ENCODE measurements around the gene RABGGTA. TPM values are rescaled to one million over a fixed set of nuclear protein-coding genes. Genes with fewer than 3 reads are reported as not detected.
A peak's percentile ranks its signal among the peaks of the same experiment; 100 is the strongest.

RABGGTA gene
- total RNA-seq, 1 donor from 2014 or later, result 10.7 TPM

DNA sequence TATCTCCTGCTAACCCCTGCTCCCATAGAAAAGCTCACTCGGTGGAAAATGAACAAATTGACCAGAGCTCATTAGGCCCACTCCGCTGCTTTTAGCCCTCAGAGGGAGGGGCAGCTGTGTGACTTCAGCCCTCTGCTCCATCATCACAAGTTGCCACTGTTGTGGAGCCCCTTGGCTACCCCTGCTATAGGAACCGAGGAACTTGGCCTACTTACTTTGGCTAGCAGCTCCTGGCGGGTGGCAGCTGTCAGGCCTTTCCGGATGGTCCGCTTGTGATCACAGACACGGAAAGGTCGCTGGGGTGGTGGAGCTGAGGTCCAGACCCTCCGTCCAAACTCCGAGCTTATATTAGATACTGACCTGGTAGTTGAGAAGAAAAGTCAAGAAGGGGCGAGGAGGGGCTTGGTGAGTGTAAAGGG is 35.8 kb upstream of the RABGGTA start:
- no peak for DNase-seq (ENCODE audit: low read depth in 2 of 2)

DNA sequence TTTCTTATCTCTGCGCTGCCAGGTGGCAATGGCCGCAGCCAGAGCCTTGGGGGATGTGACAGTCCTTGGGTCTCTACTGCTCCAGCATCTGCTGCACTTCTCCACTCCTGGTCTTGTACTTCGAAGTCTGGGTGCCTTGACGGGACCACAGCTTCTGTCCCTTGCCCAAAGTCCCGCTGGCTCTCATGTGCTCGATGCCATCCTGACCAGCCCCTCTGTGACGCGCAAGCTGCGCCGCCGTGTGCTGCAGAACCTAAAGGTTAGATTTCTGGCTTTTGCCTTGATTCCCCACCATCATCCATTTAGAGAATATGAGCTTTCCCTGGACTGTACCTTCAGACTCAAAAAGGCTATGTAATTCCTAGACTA is 32.6 kb upstream of the RABGGTA start:
- DNase-seq (ENCODE audit: low read depth in 2 of 2), result no peak

DNA sequence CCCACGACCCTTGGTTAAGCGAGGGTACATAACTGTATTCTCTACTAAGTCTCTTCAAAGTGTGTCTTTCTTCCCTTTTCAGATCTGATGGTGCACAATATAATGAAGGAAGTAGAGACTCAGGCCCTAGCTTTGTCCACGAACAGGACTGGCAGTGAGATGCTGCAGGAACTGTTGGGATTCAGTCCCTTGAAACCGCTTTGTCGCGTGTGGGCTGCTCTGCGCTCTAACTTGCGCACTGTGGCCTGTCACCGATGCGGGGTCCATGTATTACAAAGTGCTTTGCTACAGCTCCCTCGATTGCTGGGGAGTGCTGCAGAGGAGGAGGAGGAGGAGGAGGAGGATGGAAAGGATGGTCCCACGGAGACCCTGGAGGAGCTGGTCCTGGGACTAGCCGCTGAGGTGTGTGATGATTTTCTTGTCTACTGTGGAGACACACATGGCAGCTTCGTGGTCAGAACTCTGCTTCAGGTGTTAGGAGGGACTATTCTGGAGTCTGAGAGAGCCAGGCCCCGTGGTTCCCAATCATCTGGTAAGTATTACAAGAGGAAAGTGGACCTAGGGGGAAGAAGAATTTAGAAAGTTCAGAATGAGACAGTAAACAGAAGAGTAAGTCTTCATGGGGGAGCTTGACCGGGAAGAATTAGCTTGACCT is 29.1 kb upstream of the RABGGTA start:
- no peak for DNase-seq (ENCODE audit: low read depth in 2 of 2)

DNA sequence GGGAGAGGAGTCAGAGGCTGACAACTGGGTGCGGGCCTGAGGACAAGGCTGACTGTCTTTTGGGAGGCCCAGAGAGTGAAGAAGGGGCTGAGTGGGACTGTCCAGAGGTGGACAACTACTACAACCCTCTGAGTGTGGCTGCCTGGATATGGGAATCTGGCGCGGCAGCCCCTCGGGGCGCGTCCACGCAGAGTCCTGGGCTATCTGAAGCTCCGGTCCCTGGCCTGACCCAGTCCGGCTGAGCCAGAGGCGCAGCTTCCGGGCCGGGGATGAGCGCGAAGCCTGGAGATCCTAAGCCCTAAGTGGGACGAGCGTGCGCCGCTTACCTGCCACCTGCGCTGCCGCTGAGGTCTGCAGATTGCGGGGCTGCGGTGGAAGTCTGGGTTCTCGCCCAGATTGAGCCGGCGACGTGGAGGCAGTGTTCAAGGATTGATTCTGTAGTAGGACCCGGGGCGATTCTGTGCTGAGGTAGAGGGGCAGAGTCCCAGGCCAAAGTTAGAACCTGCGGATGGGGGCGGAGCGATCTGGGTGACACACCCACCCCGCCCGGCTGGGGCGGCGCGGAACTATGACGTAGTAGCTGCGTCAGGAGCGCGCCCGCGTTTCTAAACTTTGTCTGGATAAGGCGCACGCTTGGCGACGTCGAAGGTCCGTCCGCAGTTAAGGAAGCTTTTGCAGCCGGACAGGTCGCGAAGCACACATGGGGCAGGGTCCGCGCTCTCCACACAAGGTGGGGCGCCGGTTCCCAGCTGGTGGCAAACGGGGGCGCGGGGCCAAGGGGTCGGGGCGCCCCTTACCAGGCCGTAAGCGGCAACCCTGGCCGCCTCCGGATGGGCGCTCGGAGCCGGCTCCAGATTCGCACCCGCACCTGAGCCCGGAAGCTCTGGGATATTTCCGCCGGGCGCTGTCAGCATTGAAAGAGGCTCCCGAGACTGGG is 28.1 kb upstream of the RABGGTA start, which contains the start of the genes DHRS1 and NOP9:
DHRS1 (minus strand) TSS at position 526 of the 937 bp plus-strand sequence. CDS start 674 bp downstream, outside the sequence.
NOP9 (plus strand) TSS at position 596 of the 937 bp plus-strand sequence; CDS start at position 701, 105 bp downstream.
- peak; percentile 76 to 93 for DNase-seq (ENCODE audit: low read depth in 2 of 2)

DNA sequence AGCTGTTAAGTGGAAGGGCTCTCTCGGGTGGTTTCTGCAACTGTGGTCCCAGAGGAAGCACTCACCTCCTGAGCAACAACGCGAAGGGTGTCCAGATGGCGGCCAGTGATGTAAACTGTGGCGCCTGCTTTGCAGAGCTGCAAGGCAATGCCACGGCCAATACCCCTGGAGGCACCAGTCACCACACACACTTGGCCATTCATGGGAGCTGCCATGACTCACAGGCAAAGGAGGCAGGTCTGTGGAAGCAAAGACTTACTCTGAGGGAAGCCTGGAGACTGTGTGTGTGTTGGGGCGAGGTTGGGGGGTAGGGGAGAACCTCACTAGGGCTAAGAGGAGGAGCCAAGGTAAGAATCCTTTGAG is 27.5 kb upstream of the RABGGTA start:
- DNase-seq (ENCODE audit: low read depth in 2 of 2), result peak in 1 of 2 donors; percentile 35

DNA sequence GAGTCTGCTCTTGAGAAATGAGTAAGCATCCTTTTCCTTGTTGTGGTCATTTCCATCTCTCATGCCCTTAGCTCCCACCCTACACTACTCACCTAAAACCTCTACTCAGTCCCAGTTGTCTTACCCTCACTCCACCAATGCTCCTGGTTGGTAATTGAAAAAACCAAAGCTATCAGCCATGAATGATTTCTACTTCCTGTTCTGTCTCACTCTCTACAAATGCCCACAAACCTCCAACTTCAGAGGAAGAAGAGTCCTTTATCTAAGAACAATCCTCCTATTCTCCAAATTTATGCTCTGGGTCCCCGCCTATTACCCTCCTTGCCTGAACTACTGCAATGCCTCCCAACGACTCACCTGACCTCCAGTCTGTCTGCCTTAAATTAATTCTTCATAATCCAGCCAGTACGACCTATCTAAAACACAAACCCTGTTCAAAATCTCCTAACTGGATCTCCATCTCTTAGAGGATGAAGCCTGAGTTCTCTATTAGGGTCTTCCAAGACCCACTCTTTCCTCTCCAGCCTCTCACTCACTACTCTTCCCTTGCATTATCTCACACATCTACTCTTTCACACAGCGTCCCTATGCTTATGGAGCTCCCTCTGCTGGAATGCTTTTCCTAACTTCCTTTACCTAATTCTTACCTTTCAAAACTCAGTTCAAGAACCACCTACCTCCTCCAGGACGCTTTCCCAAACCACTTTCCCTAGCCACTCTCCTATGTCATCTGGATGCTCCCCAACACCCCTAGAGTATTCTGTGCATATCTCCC is 26.0 kb upstream of the RABGGTA start:
- peak; percentile 29 to 55 for DNase-seq (ENCODE audit: low read depth in 2 of 2)

DNA sequence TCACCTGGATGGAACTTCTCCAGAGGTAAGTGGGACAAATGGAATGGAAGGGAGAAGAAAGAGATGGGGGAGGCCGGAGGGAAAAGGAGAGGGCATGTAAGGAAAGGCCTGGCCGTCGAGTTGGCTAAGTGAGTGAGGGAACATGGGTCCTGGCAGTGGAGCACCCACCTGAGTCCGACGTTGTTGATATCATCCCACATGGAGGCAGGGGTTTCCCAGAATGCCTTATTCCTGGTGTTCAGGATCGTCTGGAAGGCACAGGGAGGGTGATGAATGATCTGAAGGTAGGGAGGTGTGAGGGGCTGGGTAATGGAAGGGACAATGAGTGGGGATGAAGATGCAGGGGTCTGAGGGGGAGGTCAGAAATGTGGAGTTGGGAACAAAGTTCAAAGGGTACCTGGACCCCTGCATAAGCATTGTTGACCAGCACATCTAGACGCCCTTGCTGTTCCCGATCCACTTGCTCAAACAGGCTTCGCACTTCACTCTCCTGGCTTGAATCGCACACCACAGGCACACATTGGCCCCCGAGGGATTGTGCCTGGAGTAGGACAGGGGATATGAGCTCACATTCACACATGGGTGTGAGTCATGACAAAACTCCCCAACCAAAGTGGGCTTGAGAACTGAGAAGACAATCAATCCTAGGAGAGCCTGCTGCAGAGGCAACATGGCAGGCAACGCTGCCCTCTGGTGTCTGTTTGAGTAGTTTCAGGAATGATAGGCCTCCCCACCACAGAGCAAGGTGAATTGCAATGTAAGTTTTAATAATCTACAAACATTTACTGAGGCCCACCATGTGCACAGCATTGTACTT is 25.2 kb upstream of the RABGGTA start:
- DNase-seq (ENCODE audit: low read depth in 2 of 2), result peak; percentile 77 to 94

DNA sequence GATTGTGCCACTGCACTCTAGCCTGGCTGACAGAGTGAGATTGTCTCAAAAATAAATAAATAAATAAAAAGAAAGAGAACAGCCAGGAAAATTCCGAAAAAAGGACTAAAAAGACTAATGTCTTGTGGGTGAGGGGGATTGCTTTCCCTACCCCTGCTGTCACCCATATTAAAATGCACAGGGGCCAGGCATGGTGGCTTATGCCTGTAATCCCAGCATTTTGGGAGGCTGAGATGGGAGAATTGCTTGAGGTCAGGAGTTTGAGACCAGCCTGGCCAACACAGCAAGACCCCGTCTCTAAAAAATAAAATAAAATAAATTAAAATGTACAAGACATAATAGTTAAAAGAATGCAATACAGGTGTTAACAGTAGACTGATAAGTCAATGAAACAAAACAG is 22.1 kb upstream of the RABGGTA start:
- no peak for DNase-seq (ENCODE audit: low read depth in 2 of 2)

DNA sequence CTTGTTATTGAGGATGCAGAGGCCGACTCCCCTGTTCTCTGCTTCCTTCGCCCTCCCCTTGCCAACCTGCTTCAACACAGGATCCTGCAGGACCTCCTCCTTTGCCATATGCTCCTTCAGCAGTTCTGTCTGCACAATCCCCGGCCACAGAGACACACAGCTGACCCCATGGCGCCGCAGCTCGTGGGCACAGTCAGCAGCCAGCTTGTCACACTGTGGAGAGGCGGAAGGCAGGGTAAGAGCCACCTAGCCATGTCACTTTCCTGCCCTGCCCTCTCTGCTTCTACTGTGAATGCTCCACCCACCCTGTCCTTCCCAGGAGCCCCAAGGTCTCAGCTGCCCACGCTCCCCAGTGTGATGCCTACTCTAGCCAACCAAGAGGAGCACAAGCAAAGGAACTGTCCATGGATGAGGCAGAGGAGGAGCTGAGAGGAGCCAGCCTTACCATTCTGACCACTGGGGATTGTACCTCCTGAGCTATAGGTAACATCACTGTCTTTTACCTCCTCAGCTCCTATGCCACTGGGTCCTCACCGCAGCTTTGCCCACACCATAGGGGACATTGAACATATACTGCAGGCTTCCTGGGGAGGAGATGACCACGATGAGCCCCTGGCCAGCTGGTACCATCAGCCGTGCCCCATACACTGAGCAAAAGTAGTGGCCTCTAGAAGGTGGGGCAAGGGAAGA is 20.9 kb upstream of the RABGGTA start:
- DNase-seq (ENCODE audit: low read depth in 2 of 2), result no peak

DNA sequence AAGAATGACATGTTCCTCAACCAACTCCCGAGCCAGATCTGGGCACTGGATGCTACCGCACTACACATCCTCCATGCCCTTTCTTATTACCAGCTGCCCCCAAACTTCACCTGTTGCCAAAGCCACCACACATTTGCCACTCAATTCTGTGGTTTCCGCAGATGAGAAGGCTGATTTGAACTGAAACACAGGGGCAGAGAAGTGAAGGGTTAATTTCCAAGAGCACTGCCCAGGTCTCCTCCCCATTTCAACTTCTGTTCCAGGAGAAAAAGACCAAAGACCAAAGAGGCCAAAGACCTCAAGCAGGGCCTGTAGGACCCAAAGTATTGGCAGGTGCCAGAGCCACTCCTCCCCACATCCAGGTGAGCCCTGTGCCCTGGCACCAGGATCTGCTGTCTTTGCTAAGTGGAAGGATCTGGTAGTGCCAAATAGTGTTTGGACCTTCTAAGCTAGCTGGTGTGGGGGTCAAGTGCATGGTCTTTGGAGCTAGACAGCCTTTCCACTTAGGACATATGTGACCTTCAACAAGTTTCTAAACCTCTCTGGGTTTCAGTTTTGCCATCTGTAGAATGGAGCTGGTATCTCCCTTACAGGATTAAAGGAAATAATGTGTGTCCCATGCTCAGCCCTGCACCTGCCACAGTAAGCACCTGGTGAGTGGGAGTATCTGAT is 20.2 kb upstream of the RABGGTA start:
- no peak for DNase-seq (ENCODE audit: low read depth in 2 of 2)

DNA sequence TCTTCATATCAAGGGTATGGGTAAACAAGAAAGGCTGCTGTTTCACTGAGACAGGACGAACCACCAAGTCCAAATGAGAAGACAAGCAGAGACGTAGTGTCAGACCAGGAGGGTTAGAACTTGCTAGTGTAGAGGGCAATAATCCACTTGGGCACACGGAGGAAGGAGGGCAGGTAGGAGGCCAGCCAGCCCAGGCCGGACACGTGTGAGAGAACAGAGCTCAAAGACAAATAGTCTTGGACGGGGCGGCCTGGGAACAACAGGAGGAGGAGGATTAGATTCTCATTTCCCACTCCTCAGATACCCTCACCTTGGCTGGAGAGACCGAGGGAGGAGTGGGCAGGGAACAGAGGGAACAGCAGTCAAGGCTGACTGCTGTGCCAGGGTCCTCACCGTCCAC is 19.3 kb upstream of the RABGGTA start:
- DNase-seq (ENCODE audit: low read depth in 2 of 2), result no peak

DNA sequence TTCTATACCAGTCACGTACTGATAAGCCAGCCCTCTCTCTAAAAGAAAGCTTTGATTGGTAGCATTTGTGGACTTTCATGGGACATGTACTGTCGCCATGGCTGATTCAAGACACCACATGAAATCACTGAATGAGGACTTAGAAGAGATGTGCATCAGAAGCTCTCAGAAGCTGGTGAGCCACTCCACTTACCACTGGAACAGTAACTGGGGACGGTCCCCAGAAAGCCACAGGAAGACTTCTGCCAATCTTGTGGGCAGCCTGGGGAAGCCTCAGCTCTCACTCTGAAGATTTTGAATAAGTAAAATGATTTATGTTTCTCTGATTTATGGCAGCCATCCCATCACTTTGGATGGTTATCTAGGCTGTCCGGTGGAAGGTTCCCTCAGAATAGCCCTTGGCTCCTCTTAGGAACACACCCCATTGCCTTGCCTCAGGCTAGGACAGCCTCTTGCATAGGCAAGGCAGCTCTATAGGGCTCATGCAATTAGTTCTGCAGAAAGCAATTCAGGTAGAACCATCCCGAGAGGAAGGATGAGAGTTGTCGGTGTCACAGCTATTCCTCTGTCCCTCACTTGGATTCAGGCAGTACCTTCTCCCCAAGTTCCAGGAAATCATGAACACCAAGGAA is 18.4 kb upstream of the RABGGTA start:
- no peak for DNase-seq (ENCODE audit: low read depth in 2 of 2)

DNA sequence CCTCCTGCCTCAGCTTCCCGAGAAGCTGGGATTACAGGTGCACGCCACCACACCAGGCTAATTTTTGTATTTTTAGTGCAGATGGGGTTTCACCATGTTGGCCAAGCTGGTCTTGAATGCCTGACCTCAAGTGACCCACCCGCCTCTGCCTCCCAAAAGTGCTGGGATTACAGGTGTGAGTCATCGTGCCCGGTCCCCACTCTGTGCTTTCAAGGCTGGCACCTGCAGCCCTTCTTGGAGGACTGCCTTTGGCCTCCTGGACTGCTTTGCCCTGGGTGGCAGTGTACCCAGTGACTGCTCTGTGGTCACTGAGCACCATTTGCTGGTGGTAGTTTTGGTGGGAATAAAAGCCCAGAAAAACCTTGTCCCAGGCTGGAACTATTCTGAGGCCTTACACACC is 15.6 kb upstream of the RABGGTA start:
- no peak for DNase-seq (ENCODE audit: low read depth in 2 of 2)

DNA sequence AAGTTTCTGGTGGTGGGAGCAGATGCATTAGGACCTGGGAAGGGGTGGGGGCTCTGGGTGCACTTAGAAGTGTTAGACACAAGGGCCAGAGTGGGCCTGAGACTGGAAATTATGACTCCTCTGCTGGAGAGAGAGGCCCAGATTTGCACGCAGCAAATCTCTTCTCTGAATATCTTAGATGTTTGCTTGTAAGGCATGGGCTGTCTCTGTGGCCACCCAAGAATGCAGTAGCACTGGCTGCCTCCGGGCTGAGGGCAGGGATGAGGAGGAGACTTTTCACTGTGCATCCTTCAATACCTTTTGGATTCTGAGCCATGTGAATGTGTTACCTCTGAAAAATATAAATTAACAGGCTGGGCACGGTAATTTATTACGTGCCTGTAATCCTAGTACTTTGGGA is 14.0 kb upstream of the RABGGTA start:
- no peak for DNase-seq (ENCODE audit: low read depth in 2 of 2)

DNA sequence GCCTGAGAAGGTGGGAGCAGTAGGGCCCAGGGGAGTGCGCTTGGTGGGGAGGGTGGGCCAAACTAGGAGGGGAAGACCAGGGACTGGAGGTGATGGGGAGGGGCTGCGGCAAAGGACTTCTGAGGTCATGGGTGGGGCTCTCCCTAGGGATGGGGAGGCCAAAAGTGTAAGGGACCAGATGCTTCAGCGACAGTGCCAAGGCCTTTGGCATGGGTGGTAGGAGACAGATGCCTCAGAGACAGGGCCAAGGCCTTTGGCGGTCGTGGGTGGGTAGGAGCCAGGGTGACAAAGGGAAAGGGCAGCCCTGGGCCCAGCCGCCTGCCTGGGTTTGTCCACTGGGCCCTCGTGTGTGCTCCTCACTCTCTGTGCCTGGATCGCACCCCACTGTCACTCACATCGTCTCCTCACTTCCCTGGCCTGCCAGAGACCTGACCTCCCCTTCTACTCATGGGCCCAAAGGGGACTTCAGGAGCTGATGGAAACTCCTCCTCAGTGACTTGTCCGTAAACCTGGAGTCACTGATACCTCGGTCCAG is 13.2 kb upstream of the RABGGTA start:
- no peak for DNase-seq (ENCODE audit: low read depth in 2 of 2)

DNA sequence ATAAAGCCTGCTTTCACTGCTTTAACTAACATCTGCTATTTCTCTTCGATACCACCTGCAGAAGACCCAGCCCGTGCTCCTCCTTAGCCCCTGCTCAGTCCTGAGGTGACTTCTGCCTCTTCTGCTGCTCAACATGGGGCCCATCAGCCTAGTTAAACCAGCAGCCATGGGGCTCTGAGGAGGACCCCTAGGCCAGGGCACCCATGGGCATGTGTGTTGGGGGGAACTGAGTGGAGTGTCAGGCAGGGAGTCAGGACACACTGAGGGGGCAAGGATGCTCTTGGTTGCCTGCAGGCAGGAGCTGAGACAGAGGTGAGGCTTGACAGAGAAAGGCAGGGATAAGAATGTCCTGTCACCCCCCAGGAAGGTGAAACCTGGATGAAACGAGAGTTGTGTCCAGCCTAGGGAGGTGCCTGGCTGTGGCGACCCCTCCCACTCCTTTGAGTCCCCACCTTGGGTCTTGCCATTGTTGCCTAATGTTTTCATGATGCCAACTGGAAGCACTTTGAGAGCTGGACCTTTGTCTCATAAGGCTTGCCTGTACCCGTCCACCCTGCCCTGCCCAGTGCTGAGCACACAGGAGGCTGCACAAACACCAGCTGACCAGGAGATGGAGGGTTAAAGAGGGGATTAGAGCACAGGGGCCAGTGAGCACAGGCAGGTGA is 12.5 kb upstream of the RABGGTA start:
- no peak for DNase-seq (ENCODE audit: low read depth in 2 of 2)

DNA sequence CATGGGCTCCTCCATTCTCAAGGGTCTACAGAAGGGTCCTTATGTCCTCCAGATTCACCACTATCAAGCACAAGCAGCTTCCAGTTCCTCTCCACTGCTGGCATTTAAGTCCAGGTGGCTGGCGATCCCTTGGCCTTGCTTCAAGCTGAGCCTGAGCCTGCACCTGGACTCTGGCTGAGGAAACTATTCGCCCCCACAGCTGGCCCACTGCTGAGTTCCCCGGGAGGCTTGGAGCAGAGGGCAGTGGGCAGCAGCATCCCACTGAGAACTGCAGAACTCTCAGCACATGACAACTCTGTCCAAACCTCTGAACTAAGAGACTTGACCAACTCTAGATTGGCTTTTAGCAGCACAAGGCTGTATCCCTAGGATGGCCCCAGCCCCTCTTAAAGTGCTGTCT is 11.3 kb upstream of the RABGGTA start:
- no peak for DNase-seq (ENCODE audit: low read depth in 2 of 2)

DNA sequence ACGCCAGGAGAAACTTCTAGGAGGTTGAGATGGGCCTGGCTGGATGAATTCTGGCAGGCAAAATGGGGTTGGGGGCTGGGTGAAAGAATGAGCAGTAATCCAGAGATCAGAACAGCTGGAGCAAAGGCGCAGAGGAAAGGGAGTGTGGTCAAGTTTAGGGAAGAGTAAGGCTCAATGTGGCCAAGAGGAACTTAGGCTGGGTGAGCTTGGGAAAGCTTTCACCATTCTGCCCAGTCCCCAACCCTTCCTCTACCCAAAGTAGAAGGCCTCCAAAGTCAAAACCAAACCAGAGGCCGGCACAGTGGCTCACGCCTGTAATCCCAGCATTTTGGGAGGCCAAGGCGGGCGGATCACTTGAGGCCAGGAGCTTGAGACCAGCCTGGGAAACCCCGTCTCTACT is 10.2 kb upstream of the RABGGTA start:
- no peak for DNase-seq (ENCODE audit: low read depth in 2 of 2)

Data from dermis microvascular lymphatic vessel endothelial cell (primary cell).